ENCODE data around the gene RBM5. TPM values are rescaled to one million over a fixed set of nuclear protein-coding genes. Genes with fewer than 3 reads are reported as not detected.
"Not testable (repeated sequence)": the region's sequence is repeated elsewhere in the genome, so short reads cannot be mapped to it uniquely, and the experiment has no call there.

The RBM5 gene
- total RNA-seq, 1 donor: 150 TPM

DNA sequence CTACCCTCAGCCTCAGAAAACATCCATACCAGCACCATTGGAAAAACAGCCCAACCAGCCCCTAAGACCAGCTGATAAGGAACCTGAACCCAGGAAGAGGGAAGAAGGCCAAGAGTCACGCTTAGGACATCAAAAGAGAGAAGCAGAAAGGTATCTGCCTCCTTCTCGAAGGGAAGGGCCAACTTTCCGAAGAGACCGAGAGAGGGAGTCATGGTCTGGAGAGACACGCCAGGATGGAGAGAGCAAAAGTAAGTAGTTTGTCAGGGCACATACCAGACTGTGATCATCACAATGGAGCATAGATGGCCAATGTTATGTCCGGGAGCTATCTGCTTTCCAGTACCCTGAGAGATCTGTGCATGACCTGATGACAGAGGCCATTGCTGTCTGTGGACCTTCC is 31.0 kb upstream of the RBM5 start:
- no peak for DNase-seq (ENCODE audit: insufficient read length, low spot score, missing footprints)
- H2AFZ ChIP-seq (ENCODE audit: low read length): no peak overlapping the region
- no peak for TF ChIP-seq CTCF (IDR thresholded peaks at IDR 0.05; ENCODE audit: extremely low read depth, low read depth, low read length)
- peaks cover 49% of the 10 kb centered on the region for H3K36me3 ChIP-seq (ENCODE audit: insufficient read depth, low read length)
- H3K4me1 ChIP-seq (ENCODE audit: insufficient read depth, low read length): no peaks in the 10 kb centered on the region
- no peaks in the 10 kb centered on the region for H4K20me1 ChIP-seq (ENCODE audit: insufficient read depth, low read length)
- H3K79me2 ChIP-seq (ENCODE audit: insufficient read depth, low read length): no peaks in the 10 kb centered on the region
- H3K27me3 ChIP-seq (ENCODE audit: insufficient read depth, low read length): no peaks in the 10 kb centered on the region
- H3K27ac ChIP-seq (ENCODE audit: low read depth, low read length): no peak overlapping the region
- H3K4me2 ChIP-seq (ENCODE audit: insufficient read depth, low read length): no peak overlapping the region
- no peak overlapping the region for H3K4me3 ChIP-seq (ENCODE audit: insufficient read depth, low read length)
- no peaks in the 10 kb centered on the region for H3K9me3 ChIP-seq (ENCODE audit: low read depth, low read length)

DNA sequence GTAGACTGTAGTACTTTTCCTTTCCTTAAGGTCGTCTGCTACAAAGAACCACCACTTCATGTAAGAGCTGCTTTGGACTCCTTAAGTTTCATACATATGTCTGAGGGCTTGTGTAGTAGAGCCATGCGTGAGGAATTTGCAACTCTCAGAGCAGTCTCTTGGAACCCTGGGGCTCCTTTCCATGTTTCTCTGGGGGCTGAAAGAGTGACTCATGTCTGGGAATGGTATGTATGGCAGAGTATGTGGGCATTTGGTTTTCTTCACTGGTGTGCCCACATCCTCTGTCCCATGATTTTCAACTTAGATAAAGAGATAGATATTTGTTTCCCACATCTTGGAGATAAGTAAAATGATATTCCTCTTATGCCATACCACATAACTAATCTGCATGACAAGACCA is 20.6 kb upstream of the RBM5 start:
- H3K9me3 ChIP-seq (ENCODE audit: low read depth, low read length): no peaks in the 10 kb centered on the region
- no peak overlapping the region for H2AFZ ChIP-seq (ENCODE audit: low read length)
- peak; percentile 49 for DNase-seq (ENCODE audit: insufficient read length, low spot score, missing footprints)
- H3K27me3 ChIP-seq (ENCODE audit: insufficient read depth, low read length): no peaks in the 10 kb centered on the region
- no peak overlapping the region for H3K4me3 ChIP-seq (ENCODE audit: insufficient read depth, low read length)
- no peaks in the 10 kb centered on the region for H3K79me2 ChIP-seq (ENCODE audit: insufficient read depth, low read length)
- H3K27ac ChIP-seq (ENCODE audit: low read depth, low read length): peak overlapping the region; percentile 24
- H4K20me1 ChIP-seq (ENCODE audit: insufficient read depth, low read length): no peaks in the 10 kb centered on the region
- TF ChIP-seq CTCF (IDR thresholded peaks at IDR 0.05; ENCODE audit: extremely low read depth, low read depth, low read length): no peak
- no peak overlapping the region for H3K4me2 ChIP-seq (ENCODE audit: insufficient read depth, low read length)
- H3K36me3 ChIP-seq (ENCODE audit: insufficient read depth, low read length): peaks cover 87% of the 10 kb centered on the region
- H3K4me1 ChIP-seq (ENCODE audit: insufficient read depth, low read length): peaks cover 5% of the 10 kb centered on the region

GRCh38 chr3:50078091-50078490 is 10.6 kb upstream of the RBM5 start:
- Histone ChIP-seq H3K27ac (ENCODE audit: low read depth, low read length) (no peak overlapping the region), H3K36me3 (ENCODE audit: insufficient read depth, low read length) (peaks cover 30% of the 10 kb centered on the region), H3K4me3 (ENCODE audit: insufficient read depth, low read length) (no peak overlapping the region), H3K79me2 (ENCODE audit: insufficient read depth, low read length) (no peaks in the 10 kb centered on the region), H3K4me2 (ENCODE audit: insufficient read depth, low read length) (no peak overlapping the region), H2AFZ (ENCODE audit: low read length) (no peak overlapping the region), H3K4me1 (ENCODE audit: insufficient read depth, low read length) (no peaks in the 10 kb centered on the region), H4K20me1 (ENCODE audit: insufficient read depth, low read length) (no peaks in the 10 kb centered on the region), H3K27me3 (ENCODE audit: insufficient read depth, low read length) (no peaks in the 10 kb centered on the region), H3K9me3 (ENCODE audit: low read depth, low read length) (no peaks in the 10 kb centered on the region)
- TF ChIP-seq CTCF (IDR thresholded peaks at IDR 0.05; ENCODE audit: extremely low read depth, low read depth, low read length): no peak
- no peak for DNase-seq (ENCODE audit: insufficient read length, low spot score, missing footprints)

DNA sequence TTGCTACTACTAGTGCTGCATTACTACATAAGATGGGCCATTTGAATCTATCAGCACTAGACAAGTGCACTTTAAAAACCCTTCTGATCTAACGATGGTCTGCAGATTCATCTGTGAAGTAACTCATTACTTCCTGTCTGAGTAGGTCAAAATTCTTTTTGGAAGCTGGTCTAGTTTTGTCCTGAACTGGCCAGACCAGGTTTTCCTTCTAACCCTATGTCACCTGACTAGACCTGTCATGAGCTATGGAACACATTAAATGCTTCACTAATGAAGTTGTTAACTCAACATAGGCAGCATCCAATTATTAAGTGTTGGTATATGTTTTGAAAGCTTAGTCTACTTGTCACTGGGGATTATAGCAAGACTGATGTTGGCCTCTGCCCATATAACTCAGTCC is 10.1 kb upstream of the RBM5 start:
- H3K4me3 ChIP-seq (ENCODE audit: insufficient read depth, low read length): no peak overlapping the region
- no peak overlapping the region for H3K4me2 ChIP-seq (ENCODE audit: insufficient read depth, low read length)
- peaks cover 24% of the 10 kb centered on the region for H3K36me3 ChIP-seq (ENCODE audit: insufficient read depth, low read length)
- H4K20me1 ChIP-seq (ENCODE audit: insufficient read depth, low read length): no peaks in the 10 kb centered on the region
- H3K4me1 ChIP-seq (ENCODE audit: insufficient read depth, low read length): no peaks in the 10 kb centered on the region
- no peaks in the 10 kb centered on the region for H3K27me3 ChIP-seq (ENCODE audit: insufficient read depth, low read length)
- no peak overlapping the region for H3K27ac ChIP-seq (ENCODE audit: low read depth, low read length)
- no peaks in the 10 kb centered on the region for H3K9me3 ChIP-seq (ENCODE audit: low read depth, low read length)
- H3K79me2 ChIP-seq (ENCODE audit: insufficient read depth, low read length): no peaks in the 10 kb centered on the region
- H2AFZ ChIP-seq (ENCODE audit: low read length): no peak overlapping the region
- TF ChIP-seq CTCF (IDR thresholded peaks at IDR 0.05; ENCODE audit: extremely low read depth, low read depth, low read length): no peak
- no peak for DNase-seq (ENCODE audit: insufficient read length, low spot score, missing footprints)

- not testable (repeated sequence) for H3K27ac ChIP-seq (ENCODE audit: low read depth, low read length); H4K20me1 ChIP-seq (ENCODE audit: insufficient read depth, low read length); H3K4me3 ChIP-seq (ENCODE audit: insufficient read depth, low read length); H3K27me3 ChIP-seq (ENCODE audit: insufficient read depth, low read length); H2AFZ ChIP-seq (ENCODE audit: low read length); DNase-seq (ENCODE audit: insufficient read length, low spot score, missing footprints); H3K9me3 ChIP-seq (ENCODE audit: low read depth, low read length); H3K4me2 ChIP-seq (ENCODE audit: insufficient read depth, low read length); H3K4me1 ChIP-seq (ENCODE audit: insufficient read depth, low read length); H3K36me3 ChIP-seq (ENCODE audit: insufficient read depth, low read length)
- peaks cover 18% of the 10 kb centered on the region for H3K79me2 ChIP-seq (ENCODE audit: insufficient read depth, low read length)
Observed at GRCh38 chr3:50084951-50085350, 3.8 kb upstream of the RBM5 start.
